Right atrium auricular region (tissue), 2 donors: ENCODE results near the gene CDK1. TPM values are rescaled to one million over a fixed set of nuclear protein-coding genes. Genes with fewer than 3 reads are reported as not detected.

Source experiments
- DNase-seq: peaks from one replicate; pipeline ENCODE4 v3.0.0-alpha.2; 2019; ENCODE audit warnings: low spot score
- H3K27ac ChIP-seq, 2 donors: fragments of 200-600 bp; sonication (generic); 1 replicate in 1 of 2; 2 replicates in 1 of 2; pipeline ENCODE4 v1.5.1; 2016 to 2019
- H3K27me3 ChIP-seq, 2 donors: fragments of 200-600 bp; sonication (generic); one replicate each; pipeline versions ENCODE4 v1.5.1 to v1.6.0; 2017 to 2019
- H3K36me3 ChIP-seq: fragments of 200-600 bp; sonication (generic); one replicate; pipeline ENCODE4 v1.5.1; 2016
- H3K4me1 ChIP-seq, 2 donors: fragments of 200-600 bp; sonication (generic); one replicate each; pipeline versions ENCODE4 v1.5.1 to v1.6.0; 2017 to 2019
- H3K4me3 ChIP-seq, 2 donors: fragments of 200-600 bp; sonication (generic); 1 replicate in 1 of 2; 2 replicates in 1 of 2; pipeline ENCODE4 v1.5.1; 2017 to 2019; ENCODE audit warnings: mild to moderate bottlenecking in 1 of 2, moderate library complexity in 1 of 2
- H3K9me3 ChIP-seq, 2 donors: fragments of 200-600 bp; sonication (generic); one replicate each; pipeline ENCODE4 v1.5.1; 2019
- CTCF ChIP-seq, 2 donors: fragments of 200-600 bp; sonication (generic); IDR thresholded peaks; one replicate each; pipeline ENCODE4 v1.5.1; 2019; ENCODE audit warnings: antibody characterized with exemption in 2 of 2
- total RNA-seq, 2 donors: library from RNA; depleted of rRNA; stranded (reverse); fragments of >200 nt; gene quantifications; one replicate each; pipeline ENCODE4 v1.1.0, GENCODE V29; 2016

The CDK1 gene
- total RNA-seq, 2 donors from 2014 or later, result 0.79 to 3.6 TPM

- Histone ChIP-seq H3K27ac (no peak overlapping the region), H3K36me3 (no peaks in the 10 kb centered on the region), H3K4me1 (peaks cover 0 to 30% of the 10 kb centered on the region in 2 donors), H3K4me3 (no peak overlapping the region), H3K9me3 (no peaks in the 10 kb centered on the region), H3K27me3 (no peaks in the 10 kb centered on the region)
- DNase-seq, result no peak
- no peak for TF ChIP-seq CTCF (IDR thresholded peaks at IDR 0.05)
Observed at GRCh38 chr10:60817398-60817805, 39.1 kb downstream of the CDK1 start.

- no peak for TF ChIP-seq CTCF (IDR thresholded peaks at IDR 0.05)
- no peak for DNase-seq
Observed at GRCh38 chr10:60818134-60818770, 40.0 kb downstream of the CDK1 start.

GRCh38 chr10:60819271-60819670 is 41.0 kb downstream of the CDK1 start:
- Histone ChIP-seq H3K9me3 (no peaks in the 10 kb centered on the region), H3K27ac (no peak overlapping the region), H3K4me1 (peaks cover 0 to 30% of the 10 kb centered on the region in 2 donors), H3K27me3 (no peaks in the 10 kb centered on the region), H3K4me3 (no peak overlapping the region), H3K36me3 (no peaks in the 10 kb centered on the region)
- TF ChIP-seq CTCF (IDR thresholded peaks at IDR 0.05), result no peak
- DNase-seq, result no peak

More at GRCh38 chr10:60818134-60818770, 40.0 kb downstream of the CDK1 start:
- H3K27me3 ChIP-seq, result no peaks in the 10 kb centered on the region
- H3K4me1 ChIP-seq, result peaks cover 0 to 30% of the 10 kb centered on the region in 2 donors
- H3K36me3 ChIP-seq, result no peaks in the 10 kb centered on the region
- no peak overlapping the region for H3K27ac ChIP-seq
- no peaks in the 10 kb centered on the region for H3K9me3 ChIP-seq
- no peak overlapping the region for H3K4me3 ChIP-seq

- DNase-seq, result no peak
- Histone ChIP-seq H3K4me1 (peaks cover 0 to 30% of the 10 kb centered on the region in 2 donors), H3K27ac (no peak overlapping the region), H3K9me3 (no peaks in the 10 kb centered on the region), H3K27me3 (no peaks in the 10 kb centered on the region), H3K4me3 (no peak overlapping the region), H3K36me3 (no peaks in the 10 kb centered on the region)
- TF ChIP-seq CTCF (IDR thresholded peaks at IDR 0.05), result peak; percentile 14 to 54
Observed at GRCh38 chr10:60820093-60820754, 41.9 kb downstream of the CDK1 start.

- Histone ChIP-seq H3K9me3 (no peaks in the 10 kb centered on the region), H3K27ac (no peak overlapping the region), H3K4me3 (no peak overlapping the region), H3K27me3 (no peaks in the 10 kb centered on the region), H3K4me1 (peaks cover 0 to 30% of the 10 kb centered on the region in 2 donors), H3K36me3 (no peaks in the 10 kb centered on the region)
- TF ChIP-seq CTCF (IDR thresholded peaks at IDR 0.05), result no peak
- no peak for DNase-seq
Observed at GRCh38 chr10:60821656-60822055, 43.4 kb downstream of the CDK1 start.
